Measurements from ENCODE around the gene SOCS1. TPM values are rescaled to one million over a fixed set of nuclear protein-coding genes. Genes with fewer than 3 reads are reported as not detected.
A peak's percentile ranks its signal among the peaks of the same experiment; 100 is the strongest.

SOCS1 gene
- total and polyA plus RNA-seq, 4 experiments from 2014 or later = 14.7 to 37.8 (median 17.1) TPM

DNA sequence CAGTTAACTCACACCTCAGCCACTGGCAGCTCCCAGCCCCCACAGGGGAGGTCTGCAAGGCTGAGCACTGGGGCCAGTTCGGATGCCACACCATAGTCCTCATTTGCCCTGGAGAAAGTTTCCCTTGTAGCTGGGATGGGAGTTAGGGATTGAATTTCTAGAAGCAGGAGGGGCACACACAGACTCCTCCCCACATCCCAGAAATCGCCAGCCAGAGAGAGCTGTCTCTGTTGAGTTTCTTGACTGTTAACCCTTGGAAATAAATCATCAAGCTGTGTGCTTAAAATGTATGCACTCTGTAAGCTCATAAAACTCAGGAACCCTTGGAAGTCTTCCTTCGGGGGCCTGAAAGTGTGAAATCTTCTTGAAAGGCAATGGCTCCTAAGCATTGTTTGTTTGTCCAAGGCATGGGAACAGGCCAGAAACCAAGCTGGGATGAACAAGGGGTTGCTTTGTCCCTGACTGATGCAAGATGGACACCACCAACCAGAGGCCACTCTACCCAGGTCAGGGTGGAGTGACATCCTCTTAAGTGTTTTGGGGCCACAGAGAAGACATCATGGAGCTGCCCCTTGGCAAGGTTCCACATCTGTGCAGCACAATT, 17.8 kb upstream of the SOCS1 start:
- H3K4me1 Mint-ChIP-seq = no peaks in the 10 kb centered on the region
- POLR2A ChIA-PET (ENCODE audit: partially characterized antibody) = interaction anchor here (0.5 to 1.5 kb wide), 3 partner anchors 10 to 1002 kb away, joined by 3 to 4 read pairs (median 3); no protein-coding TSS in a partner anchor
- no peaks in the 10 kb centered on the region for H3K4me1 ChIP-seq (ENCODE audit: insufficient read depth, low read length)

DNA sequence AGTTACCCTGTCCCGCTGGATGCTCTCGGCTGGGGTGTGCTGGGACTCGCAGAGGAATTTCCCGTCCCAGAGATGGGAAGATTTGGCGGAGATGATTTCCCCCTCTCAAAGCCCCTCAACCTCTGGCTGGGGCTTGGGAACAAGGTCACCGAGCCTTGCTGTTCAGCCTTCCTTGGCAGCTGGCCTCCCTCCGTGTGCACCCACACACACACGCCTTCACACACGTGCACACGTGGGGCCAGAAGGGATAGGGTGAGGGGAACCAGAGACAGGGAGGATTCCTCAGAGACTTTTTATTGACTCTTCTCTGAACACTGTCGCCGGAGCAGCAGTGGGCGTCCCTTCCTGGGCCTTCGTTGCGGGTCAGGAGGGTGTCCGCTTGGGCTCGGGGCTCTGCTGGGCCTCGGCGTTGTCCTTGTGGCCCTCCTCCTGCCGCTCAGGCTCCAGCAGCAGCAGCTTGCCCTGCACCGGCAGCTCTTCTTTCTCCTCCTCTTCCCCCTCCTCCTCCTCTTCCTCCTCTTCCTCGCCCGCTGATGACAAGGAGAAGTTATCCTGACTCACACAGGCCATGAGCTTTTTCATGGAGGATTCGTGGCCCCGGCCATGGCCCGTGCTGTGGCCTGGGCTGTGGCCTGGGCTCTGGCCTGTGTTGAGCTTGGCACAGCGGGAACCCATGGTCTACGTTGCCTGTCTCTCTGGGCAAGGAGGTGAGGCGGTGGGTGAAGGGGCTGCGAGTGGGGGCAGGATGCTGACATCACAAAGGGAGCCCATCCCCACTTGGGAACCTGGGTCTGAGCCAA, 17.1 kb upstream of the SOCS1 start, which contains the start of gene PRM3:
Gene PRM3 (minus strand): TSS at position 709 of the 800 bp plus-strand sequence. CDS start 34 bp downstream, at position 675.
- Histone ChIP-seq H3K27ac (ENCODE audit: low read depth, low read length) (no peak within 1 kb of the TSS), H3K4me3 (ENCODE audit: low read length in 2 of 2) (no peak within 1 kb of the TSS), H3K36me3 (ENCODE audit: insufficient read depth, low read length) (no peaks in the 10 kb centered on the region), H3K9me3 (ENCODE audit: control insufficient read depth in 1 of 2, low read length in 2 of 2) (no peaks in the 10 kb centered on the region), H3K4me1 (ENCODE audit: insufficient read depth, low read length) (no peaks in the 10 kb centered on the region), H3K27me3 (ENCODE audit: insufficient read depth, low read length) (no peaks in the 10 kb centered on the region)
- Mint-ChIP-seq H3K27me3 (no peaks in the 10 kb centered on the region), H3K9me3 (no peaks in the 10 kb centered on the region), H3K36me3 (no peaks in the 10 kb centered on the region), H3K4me3 (no peak within 1 kb of the TSS), H3K27ac (peak within 1 kb of the TSS in 2 of 7 donors; percentile 46 to 54), H3K4me1 (no peaks in the 10 kb centered on the region)
- intact Hi-C loops (cut with micrococcal nuclease) = no loop called here
- no peak for DNase-seq
- POLR2A ChIA-PET (ENCODE audit: partially characterized antibody) = interaction anchor here (1.2 to 1.5 kb wide), 2 partner anchors 9 to 18 kb away, joined by 3 to 4 read pairs; no protein-coding TSS in a partner anchor
- CTCF ChIA-PET (ENCODE audit: partially characterized antibody) = interaction anchor here (1.0 to 2.2 kb wide), 2 partner anchors 16 to 309 kb away, joined by 6 read pairs; no protein-coding TSS in a partner anchor

More for the DNA sequence above, 17.8 kb upstream of the SOCS1 start:
- no peaks in the 10 kb centered on the region for H3K36me3 Mint-ChIP-seq
- Histone ChIP-seq H3K27me3 (ENCODE audit: insufficient read depth, low read length) (no peaks in the 10 kb centered on the region), H3K27ac (ENCODE audit: low read depth, low read length) (no peak overlapping the region), H3K36me3 (ENCODE audit: insufficient read depth, low read length) (no peaks in the 10 kb centered on the region), H3K9me3 (ENCODE audit: control insufficient read depth in 1 of 2, low read length in 2 of 2) (no peaks in the 10 kb centered on the region), H3K4me3 (ENCODE audit: low read length in 2 of 2) (no peak overlapping the region)
- DNase-seq = no peak
- H3K4me3 Mint-ChIP-seq = no peak overlapping the region
- H3K27me3 Mint-ChIP-seq = no peaks in the 10 kb centered on the region
- no peaks in the 10 kb centered on the region for H3K9me3 Mint-ChIP-seq
- intact Hi-C loops (cut with micrococcal nuclease) = no loop called here
- peak overlapping the region in 1 of 7 donors; percentile 54 for H3K27ac Mint-ChIP-seq
- CTCF ChIA-PET (ENCODE audit: partially characterized antibody) = interaction anchor here (1.0 to 2.2 kb wide), 2 partner anchors 16 to 310 kb away, joined by 6 read pairs; no protein-coding TSS in a partner anchor

GRCh38 chr16:11272484-11272883, 16.5 kb upstream of the SOCS1 start:
- no peaks in the 10 kb centered on the region for H3K36me3 Mint-ChIP-seq
- intact Hi-C loops (cut with micrococcal nuclease) = no loop called here
- no peaks in the 10 kb centered on the region for H3K9me3 Mint-ChIP-seq
- DNase-seq = no peak
- no peaks in the 10 kb centered on the region for H3K27me3 Mint-ChIP-seq
- peak overlapping the region in 1 of 7 donors; percentile 46 for H3K27ac Mint-ChIP-seq
- H3K27ac ChIP-seq (ENCODE audit: low read depth, low read length) = no peak overlapping the region
- CTCF ChIA-PET (ENCODE audit: partially characterized antibody) = interaction anchor here (2.2 kb wide), 1 partner anchor 15 kb away, joined by 6 read pairs; no protein-coding TSS in a partner anchor
- no peak overlapping the region for H3K4me3 ChIP-seq (ENCODE audit: low read length in 2 of 2)
- H3K9me3 ChIP-seq (ENCODE audit: control insufficient read depth in 1 of 2, low read length in 2 of 2) = no peaks in the 10 kb centered on the region
- POLR2A ChIA-PET (ENCODE audit: partially characterized antibody) = no interaction called here
- no peaks in the 10 kb centered on the region for H3K36me3 ChIP-seq (ENCODE audit: insufficient read depth, low read length)
- H3K4me1 Mint-ChIP-seq = no peaks in the 10 kb centered on the region
- H3K4me3 Mint-ChIP-seq = no peak overlapping the region
- H3K4me1 ChIP-seq (ENCODE audit: insufficient read depth, low read length) = no peaks in the 10 kb centered on the region
- H3K27me3 ChIP-seq (ENCODE audit: insufficient read depth, low read length) = no peaks in the 10 kb centered on the region

- Mint-ChIP-seq H3K36me3 (no peaks in the 10 kb centered on the region), H3K4me1 (no peaks in the 10 kb centered on the region), H3K27me3 (no peaks in the 10 kb centered on the region), H3K4me3 (no peak overlapping the region), H3K27ac (no peak overlapping the region), H3K9me3 (no peaks in the 10 kb centered on the region)
- POLR2A ChIA-PET (ENCODE audit: partially characterized antibody) = no interaction called here
- Histone ChIP-seq H3K4me1 (ENCODE audit: insufficient read depth, low read length) (no peaks in the 10 kb centered on the region), H3K27me3 (ENCODE audit: insufficient read depth, low read length) (no peaks in the 10 kb centered on the region), H3K9me3 (ENCODE audit: control insufficient read depth in 1 of 2, low read length in 2 of 2) (no peaks in the 10 kb centered on the region), H3K27ac (ENCODE audit: low read depth, low read length) (no peak overlapping the region), H3K4me3 (ENCODE audit: low read length in 2 of 2) (no peak overlapping the region), H3K36me3 (ENCODE audit: insufficient read depth, low read length) (no peaks in the 10 kb centered on the region)
- CTCF ChIA-PET (ENCODE audit: partially characterized antibody) = interaction anchor here (1.0 to 1.5 kb wide), 3 partner anchors 9 to 308 kb away, joined by 3 to 5 read pairs (median 4); no protein-coding TSS in a partner anchor
- no peak for DNase-seq
- intact Hi-C loops (cut with micrococcal nuclease) = no loop called here
Observed at GRCh38 chr16:11271610-11272009, 15.6 kb upstream of the SOCS1 start.

GRCh38 chr16:11270602-11271162, 14.7 kb upstream of the SOCS1 start:
- no peaks in the 10 kb centered on the region for H3K9me3 Mint-ChIP-seq
- CTCF ChIA-PET (ENCODE audit: partially characterized antibody) = interaction anchor here (1.0 to 1.5 kb wide), 3 partner anchors 8 to 307 kb away, joined by 3 to 5 read pairs (median 4); no protein-coding TSS in a partner anchor
- DNase-seq = no peak
- no peaks in the 10 kb centered on the region for H3K36me3 Mint-ChIP-seq
- no peak overlapping the region for H3K4me3 Mint-ChIP-seq
- no peaks in the 10 kb centered on the region for H3K27me3 Mint-ChIP-seq
- intact Hi-C loops (cut with micrococcal nuclease) = no loop called here
- Histone ChIP-seq H3K9me3 (ENCODE audit: control insufficient read depth in 1 of 2, low read length in 2 of 2) (no peaks in the 10 kb centered on the region), H3K4me3 (ENCODE audit: low read length in 2 of 2) (no peak overlapping the region), H3K27ac (ENCODE audit: low read depth, low read length) (no peak overlapping the region), H3K36me3 (ENCODE audit: insufficient read depth, low read length) (no peaks in the 10 kb centered on the region), H3K27me3 (ENCODE audit: insufficient read depth, low read length) (no peaks in the 10 kb centered on the region), H3K4me1 (ENCODE audit: insufficient read depth, low read length) (no peaks in the 10 kb centered on the region)
- H3K27ac Mint-ChIP-seq = no peak overlapping the region
- H3K4me1 Mint-ChIP-seq = no peaks in the 10 kb centered on the region
- POLR2A ChIA-PET (ENCODE audit: partially characterized antibody) = no interaction called here

DNA sequence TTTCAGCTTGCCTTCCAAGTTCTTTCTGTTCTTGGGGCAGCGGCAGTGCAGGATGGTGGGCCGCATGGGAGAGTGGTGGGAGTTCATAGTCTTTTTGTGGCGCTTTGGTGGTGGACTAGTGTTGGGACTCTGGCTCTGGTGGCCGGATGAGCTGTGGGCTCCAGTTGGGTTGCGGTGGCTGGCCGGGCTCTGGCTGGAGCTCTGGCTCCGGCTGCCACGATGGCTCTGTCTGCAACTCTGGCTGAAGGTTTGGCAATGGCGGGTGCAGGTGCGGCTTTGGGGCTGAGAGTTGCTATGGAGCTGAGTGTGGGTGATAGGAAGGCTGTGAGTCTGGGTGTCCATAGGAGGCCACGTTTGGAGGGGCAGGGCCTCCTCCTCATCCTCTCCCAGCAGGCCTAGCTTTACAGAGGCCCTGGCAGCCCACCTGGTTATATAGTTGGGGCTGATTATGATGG, 12.9 kb upstream of the SOCS1 start, which contains the start of gene TNP2:
Gene TNP2 (minus strand): TSS at position 405 of the 455 bp plus-strand sequence. CDS start 63 bp downstream, at position 342.
- Histone ChIP-seq H3K9me3 (ENCODE audit: control insufficient read depth in 1 of 2, low read length in 2 of 2) (no peaks in the 10 kb centered on the region), H3K27me3 (ENCODE audit: insufficient read depth, low read length) (no peaks in the 10 kb centered on the region), H3K4me1 (ENCODE audit: insufficient read depth, low read length) (peaks cover 8% of the 10 kb centered on the region), H3K27ac (ENCODE audit: low read depth, low read length) (no peak within 1 kb of the TSS), H3K36me3 (ENCODE audit: insufficient read depth, low read length) (no peaks in the 10 kb centered on the region), H3K4me3 (ENCODE audit: low read length in 2 of 2) (no peak within 1 kb of the TSS)
- intact Hi-C loops (cut with micrococcal nuclease) = no loop called here
- Mint-ChIP-seq H3K9me3 (no peaks in the 10 kb centered on the region), H3K27me3 (no peaks in the 10 kb centered on the region), H3K36me3 (no peaks in the 10 kb centered on the region), H3K4me3 (no peak within 1 kb of the TSS), H3K27ac (peak within 1 kb of the TSS in 2 of 7 donors; percentile 33 to 68), H3K4me1 (peaks cover 4 to 12% (median 7%) of the 10 kb centered on the region in 4 donors)
- no peak for DNase-seq
- ChIA-PET CTCF (ENCODE audit: partially characterized antibody) (interaction anchor here (0.9 to 1.4 kb wide), 2 partner anchors 11 to 303 kb away, joined by 3 to 6 read pairs; no protein-coding TSS in a partner anchor), POLR2A (ENCODE audit: partially characterized antibody) (interaction anchor here (1.1 to 2.7 kb wide), 6 partner anchors 9 to 217 kb away, joined by 3 to 15 read pairs (median 4); partner anchors contain the start of gene SOCS1)

Measured in CD4-positive, alpha-beta memory T cell (primary cell).